Measurements from ENCODE around the gene TOX3. TPM values are rescaled to one million over a fixed set of nuclear protein-coding genes. Genes with fewer than 3 reads are reported as not detected.

TOX3 gene
- total and polyA plus RNA-seq, 4 donors = 1.3 to 3.5 (median 2.4) TPM

DNA sequence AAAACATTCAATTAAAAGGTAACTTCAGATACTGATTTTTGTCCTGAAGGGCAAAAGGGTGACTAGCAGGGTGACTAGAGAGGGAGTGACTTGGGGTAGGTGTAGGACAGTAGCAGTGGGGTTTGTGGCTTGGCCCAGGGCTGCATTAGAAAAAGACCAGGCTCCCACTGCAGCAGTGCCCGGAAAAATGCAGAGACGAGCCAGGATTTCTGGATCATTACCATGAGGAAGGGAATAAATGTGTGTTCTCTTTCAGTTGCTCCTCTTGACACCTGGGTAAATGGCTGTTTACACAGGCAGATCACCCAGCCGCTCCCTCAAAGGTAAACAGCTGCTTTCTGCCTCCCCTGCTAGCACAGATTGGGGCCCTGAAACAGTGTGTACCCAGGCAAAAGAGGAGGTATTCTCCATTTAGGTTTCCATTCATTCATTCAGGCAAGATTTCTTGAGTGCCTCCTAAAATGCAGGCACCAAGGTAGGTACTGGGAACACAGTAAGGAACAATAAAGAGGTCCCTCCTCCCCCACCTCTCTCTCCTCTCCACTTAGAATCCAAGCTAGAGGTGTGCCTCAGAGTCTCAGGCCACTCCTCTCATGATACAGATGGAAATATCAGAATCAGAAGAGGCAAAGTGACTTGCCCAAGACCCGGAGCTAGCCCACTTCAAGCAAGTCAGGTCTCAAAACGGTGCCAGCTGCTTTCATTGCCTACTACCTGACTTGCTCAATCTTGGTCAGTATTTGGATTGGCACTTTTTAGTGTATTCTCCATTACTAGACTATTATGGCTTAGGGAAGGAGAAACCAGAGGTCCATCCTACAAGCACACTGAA, 15.2 kb upstream of the TOX3 start:
- peaks cover 2 to 30% (median 21%) of the 10 kb centered on the region in 4 donors for H3K4me1 ChIP-seq (ENCODE audit: control insufficient read depth in 4 of 4, insufficient read depth in 4 of 4, low read length in 3 of 4)

More for the DNA sequence above, 15.2 kb upstream of the TOX3 start:
- TF ChIP-seq, protein P1, sequence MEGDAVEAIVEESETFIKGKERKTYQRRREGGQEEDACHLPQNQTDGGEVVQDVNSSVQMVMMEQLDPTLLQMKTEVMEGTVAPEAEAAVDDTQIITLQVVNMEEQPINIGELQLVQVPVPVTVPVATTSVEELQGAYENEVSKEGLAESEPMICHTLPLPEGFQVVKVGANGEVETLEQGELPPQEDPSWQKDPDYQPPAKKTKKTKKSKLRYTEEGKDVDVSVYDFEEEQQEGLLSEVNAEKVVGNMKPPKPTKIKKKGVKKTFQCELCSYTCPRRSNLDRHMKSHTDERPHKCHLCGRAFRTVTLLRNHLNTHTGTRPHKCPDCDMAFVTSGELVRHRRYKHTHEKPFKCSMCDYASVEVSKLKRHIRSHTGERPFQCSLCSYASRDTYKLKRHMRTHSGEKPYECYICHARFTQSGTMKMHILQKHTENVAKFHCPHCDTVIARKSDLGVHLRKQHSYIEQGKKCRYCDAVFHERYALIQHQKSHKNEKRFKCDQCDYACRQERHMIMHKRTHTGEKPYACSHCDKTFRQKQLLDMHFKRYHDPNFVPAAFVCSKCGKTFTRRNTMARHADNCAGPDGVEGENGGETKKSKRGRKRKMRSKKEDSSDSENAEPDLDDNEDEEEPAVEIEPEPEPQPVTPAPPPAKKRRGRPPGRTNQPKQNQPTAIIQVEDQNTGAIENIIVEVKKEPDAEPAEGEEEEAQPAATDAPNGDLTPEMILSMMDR (IDR thresholded peaks at IDR 0.05; ENCODE audit: low read depth, low read length, missing input control) = no peak
- peak; percentile 56 for TF ChIP-seq SP1 (IDR thresholded peaks at IDR 0.05)
- TF ChIP-seq HNF4A (conservative IDR thresholded peaks at IDR 0.05) = peak; percentile 49 to 65
- peak in 1 of 2 donors; percentile 16 for TF ChIP-seq JUND (IDR thresholded peaks at IDR 0.05)
- TF ChIP-seq NR2F2 (IDR thresholded peaks at IDR 0.05) = no peak
- TF ChIP-seq EGR1 (IDR thresholded peaks at IDR 0.05; ENCODE audit: low read depth in 2 of 2) = peak in 1 of 2 donors; percentile 22
- peak; percentile 66 for TF ChIP-seq YY1 (IDR thresholded peaks at IDR 0.05)
- no peak for TF ChIP-seq ATF3 (IDR thresholded peaks at IDR 0.05)
- peak; percentile 100 for TF ChIP-seq FOXA2 (IDR thresholded peaks at IDR 0.05)
- TF ChIP-seq GABPA (IDR thresholded peaks at IDR 0.05 in 1 of 2, conservative IDR thresholded peaks at IDR 0.05 in 1 of 2) = no peak
- TF ChIP-seq, protein P2, sequence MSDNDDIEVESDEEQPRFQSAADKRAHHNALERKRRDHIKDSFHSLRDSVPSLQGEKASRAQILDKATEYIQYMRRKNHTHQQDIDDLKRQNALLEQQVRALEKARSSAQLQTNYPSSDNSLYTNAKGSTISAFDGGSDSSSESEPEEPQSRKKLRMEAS (IDR thresholded peaks at IDR 0.05) = no peak
- TF ChIP-seq FOXA1 (IDR thresholded peaks at IDR 0.05) = peak; percentile 99
- no peak for TF ChIP-seq HNF4G (IDR thresholded peaks at IDR 0.05)
- TF ChIP-seq RXRA (IDR thresholded peaks at IDR 0.05) = peak in 1 of 2 donors; percentile 57
- TF ChIP-seq ZBTB33 (IDR thresholded peaks at IDR 0.05) = no peak
- TF ChIP-seq RAD21 (IDR thresholded peaks at IDR 0.05) = peak; percentile 34 to 37
- TF ChIP-seq, protein P3, sequence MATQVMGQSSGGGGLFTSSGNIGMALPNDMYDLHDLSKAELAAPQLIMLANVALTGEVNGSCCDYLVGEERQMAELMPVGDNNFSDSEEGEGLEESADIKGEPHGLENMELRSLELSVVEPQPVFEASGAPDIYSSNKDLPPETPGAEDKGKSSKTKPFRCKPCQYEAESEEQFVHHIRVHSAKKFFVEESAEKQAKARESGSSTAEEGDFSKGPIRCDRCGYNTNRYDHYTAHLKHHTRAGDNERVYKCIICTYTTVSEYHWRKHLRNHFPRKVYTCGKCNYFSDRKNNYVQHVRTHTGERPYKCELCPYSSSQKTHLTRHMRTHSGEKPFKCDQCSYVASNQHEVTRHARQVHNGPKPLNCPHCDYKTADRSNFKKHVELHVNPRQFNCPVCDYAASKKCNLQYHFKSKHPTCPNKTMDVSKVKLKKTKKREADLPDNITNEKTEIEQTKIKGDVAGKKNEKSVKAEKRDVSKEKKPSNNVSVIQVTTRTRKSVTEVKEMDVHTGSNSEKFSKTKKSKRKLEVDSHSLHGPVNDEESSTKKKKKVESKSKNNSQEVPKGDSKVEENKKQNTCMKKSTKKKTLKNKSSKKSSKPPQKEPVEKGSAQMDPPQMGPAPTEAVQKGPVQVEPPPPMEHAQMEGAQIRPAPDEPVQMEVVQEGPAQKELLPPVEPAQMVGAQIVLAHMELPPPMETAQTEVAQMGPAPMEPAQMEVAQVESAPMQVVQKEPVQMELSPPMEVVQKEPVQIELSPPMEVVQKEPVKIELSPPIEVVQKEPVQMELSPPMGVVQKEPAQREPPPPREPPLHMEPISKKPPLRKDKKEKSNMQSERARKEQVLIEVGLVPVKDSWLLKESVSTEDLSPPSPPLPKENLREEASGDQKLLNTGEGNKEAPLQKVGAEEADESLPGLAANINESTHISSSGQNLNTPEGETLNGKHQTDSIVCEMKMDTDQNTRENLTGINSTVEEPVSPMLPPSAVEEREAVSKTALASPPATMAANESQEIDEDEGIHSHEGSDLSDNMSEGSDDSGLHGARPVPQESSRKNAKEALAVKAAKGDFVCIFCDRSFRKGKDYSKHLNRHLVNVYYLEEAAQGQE (IDR thresholded peaks at IDR 0.05) = no peak
- no peak for TF ChIP-seq TAF1 (conservative IDR thresholded peaks at IDR 0.05)
- H3K27me3 ChIP-seq (ENCODE audit: control insufficient read depth in 4 of 4, insufficient read depth in 4 of 4, low read length in 3 of 4) = no peaks in the 10 kb centered on the region
- no peaks in the 10 kb centered on the region for H3K36me3 ChIP-seq (ENCODE audit: control insufficient read depth in 4 of 4, insufficient read depth in 3 of 4, low read depth in 1 of 4, low read length in 3 of 4)
- WGBS = 23% methylated on average over 5 of the region's 5 CpGs
- peak overlapping the region in 1 of 2 donors; percentile 27 for H3K9ac ChIP-seq (ENCODE audit: low read depth in 1 of 2, low read length in 2 of 2)
- H3K9me3 ChIP-seq (ENCODE audit: control insufficient read depth in 4 of 4, low read length in 3 of 4) = no peaks in the 10 kb centered on the region
- no peak for DNase-seq (ENCODE audit: low spot score)
- H3K4me3 ChIP-seq (ENCODE audit: low read depth in 1 of 3, low read length in 3 of 3) = no peak overlapping the region
- peak overlapping the region; percentile 47 to 49 for H3K27ac ChIP-seq (ENCODE audit: low read depth in 1 of 2, low read length in 2 of 2)

Measured in liver (tissue), 9 donors.